Germinal center (tissue), 1 donor: ENCODE data around the gene COL17A1.

Experiments used
- DNase-seq: peaks from one replicate; pipeline ENCODE4 v3.0.0; 2012; ENCODE audit warnings: mixed read lengths, low spot score

COL17A1 gene

DNA sequence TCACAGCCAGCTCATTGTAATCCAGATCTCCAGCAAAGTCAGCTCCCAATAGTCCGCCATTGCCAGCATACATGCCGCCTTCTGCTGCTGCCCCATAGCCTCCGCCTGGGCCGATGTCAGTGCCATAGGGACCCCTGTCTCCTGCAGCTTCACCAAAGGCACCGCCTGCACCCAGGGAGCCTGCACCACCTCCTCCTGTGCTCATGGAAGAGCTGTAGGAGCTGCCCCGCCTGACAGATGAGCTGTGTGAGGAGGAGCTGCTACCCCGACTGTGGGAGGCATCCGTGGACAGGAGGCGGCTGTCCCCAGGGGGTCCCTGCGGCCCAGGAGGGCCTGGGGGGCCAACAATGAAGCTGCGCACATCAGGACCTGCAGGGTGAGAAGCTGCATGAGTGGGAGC is 51.7 kb downstream of the COL17A1 start:
- DNase-seq: no peak

DNA sequence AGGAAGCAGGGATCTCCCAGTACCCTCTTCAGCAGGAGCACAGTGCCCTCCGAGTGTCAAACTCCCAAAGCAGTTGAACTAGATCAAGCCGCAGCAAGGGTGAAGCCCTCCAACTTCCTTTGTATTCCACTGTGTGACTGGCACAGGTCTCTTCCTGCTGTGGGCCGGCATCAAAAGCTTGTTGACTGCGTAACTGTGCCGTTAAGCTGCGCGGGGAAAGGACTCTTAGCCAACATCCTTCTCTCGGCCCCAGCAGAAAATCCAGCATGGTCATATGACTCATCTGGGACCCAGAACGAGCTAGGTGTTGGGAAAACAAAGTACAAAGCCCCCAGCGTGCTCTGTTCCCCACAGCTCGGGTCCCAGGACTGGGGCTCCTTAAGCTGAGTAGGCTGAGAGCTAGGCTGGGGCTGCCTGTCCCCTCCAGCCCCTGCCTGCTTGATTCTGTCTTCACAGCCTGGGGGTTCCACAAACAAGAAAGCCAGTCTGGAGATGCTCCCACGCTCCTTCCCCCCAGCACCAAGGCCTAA is 52.2 kb downstream of the COL17A1 start:
- DNase-seq: no peak

GRCh38 chr10:104032144-104032775 is 53.4 kb downstream of the COL17A1 start:
- DNase-seq: no peak

DNA sequence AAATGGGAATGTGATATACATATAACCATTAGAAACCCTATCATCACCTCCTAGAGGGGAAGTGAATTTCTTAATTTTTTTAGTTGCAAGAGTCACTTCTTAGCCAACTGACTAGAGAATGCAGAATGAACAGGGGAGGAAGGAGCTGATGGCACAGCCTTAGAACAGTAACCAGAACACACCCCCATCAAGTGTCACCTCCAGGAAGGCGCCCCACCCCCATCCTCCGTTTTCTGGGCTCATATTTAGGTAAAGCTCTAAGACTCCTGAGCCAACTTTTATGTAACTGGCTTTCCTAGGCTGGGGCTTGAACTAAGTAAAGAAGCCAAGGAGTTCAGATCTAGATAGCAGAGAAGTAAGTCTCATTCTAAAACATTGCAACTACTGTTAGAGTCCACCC is 54.0 kb downstream of the COL17A1 start:
- DNase-seq: no peak

DNA sequence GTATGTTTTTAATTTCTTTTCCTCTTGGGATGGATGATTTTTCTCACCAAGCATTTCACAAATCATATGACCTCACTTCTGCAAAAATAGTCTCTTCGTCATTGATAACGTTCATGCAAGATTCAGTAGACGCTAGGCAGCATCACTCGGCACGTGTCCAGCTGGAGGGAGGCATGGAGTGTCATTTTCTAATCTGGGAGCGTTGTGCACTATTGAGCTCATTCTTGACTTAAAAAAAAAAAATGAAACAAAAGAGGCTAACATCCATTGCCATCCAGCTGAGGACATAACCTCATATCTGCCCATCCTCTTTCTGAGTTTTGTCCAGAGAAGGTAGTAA is 56.2 kb downstream of the COL17A1 start:
- no peak for DNase-seq

- no peak for DNase-seq
These were observed 56.7 kb downstream of the COL17A1 start for GRCh38 chr10:104028823-104029520.

- DNase-seq: no peak
These were observed 57.5 kb downstream of the COL17A1 start for GRCh38 chr10:104028146-104028545.

DNA sequence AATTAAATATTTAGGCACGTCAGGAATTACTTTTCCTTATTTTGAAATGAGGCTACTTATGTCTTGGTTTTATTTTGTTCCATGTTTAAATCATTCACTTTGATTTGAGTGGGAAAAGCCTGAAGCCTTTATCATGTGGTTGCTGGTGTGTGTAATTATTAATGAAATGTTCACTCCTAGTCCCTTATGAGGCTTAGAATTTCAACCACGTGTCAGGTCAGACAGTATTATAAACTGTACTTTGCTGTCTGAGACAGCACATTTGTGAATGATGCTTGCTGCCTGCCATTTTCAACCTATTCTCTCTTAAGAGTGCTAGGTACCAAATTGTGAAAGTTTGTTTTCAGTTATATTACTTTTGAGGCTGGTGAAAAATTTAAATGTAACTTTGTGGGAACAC is 58.9 kb downstream of the COL17A1 start:
- no peak for DNase-seq

DNA sequence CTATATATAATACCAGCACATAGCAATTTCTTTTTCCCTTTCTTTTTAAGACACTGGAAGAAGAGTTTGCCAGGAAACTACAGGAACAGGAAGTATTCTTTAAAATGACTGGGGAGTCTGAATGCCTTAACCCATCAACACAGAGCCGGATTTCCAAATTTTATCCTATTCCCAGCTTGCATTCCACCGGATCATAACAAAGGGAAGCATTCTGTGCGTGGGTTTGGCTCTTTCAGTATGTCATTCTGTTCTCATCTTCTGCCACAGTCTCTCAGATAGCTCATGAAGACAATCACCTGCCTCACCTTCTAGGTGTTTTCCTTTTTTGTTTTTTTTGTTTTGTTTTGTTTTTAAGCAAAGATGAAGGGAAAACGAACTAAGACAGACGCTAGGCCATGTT is 60.2 kb downstream of the COL17A1 start:
- DNase-seq: no peak

DNA sequence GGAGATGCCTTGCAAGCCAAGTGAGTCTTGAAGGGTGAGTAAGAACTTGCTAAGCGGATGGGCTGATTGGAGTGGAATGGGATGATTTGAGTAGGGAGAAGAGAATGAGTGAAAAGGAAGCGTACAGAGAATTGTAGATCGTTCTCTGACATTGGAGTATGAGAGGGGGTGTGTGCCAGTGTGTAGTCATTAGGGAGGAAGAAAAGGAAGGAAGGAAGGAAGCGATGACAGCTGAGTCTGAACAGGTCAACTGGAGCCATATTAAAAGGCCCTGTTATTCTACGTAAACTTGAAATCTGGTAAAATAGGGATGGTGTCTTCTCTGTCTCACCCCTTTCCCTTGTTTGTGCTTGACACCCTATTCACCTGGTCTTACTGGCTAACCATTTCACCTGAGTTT is 63.7 kb downstream of the COL17A1 start:
- DNase-seq: no peak

GRCh38 chr10:104021246-104021645 is 64.4 kb downstream of the COL17A1 start:
- no peak for DNase-seq

GRCh38 chr10:104020020-104020419 is 65.7 kb downstream of the COL17A1 start:
- no peak for DNase-seq

DNA sequence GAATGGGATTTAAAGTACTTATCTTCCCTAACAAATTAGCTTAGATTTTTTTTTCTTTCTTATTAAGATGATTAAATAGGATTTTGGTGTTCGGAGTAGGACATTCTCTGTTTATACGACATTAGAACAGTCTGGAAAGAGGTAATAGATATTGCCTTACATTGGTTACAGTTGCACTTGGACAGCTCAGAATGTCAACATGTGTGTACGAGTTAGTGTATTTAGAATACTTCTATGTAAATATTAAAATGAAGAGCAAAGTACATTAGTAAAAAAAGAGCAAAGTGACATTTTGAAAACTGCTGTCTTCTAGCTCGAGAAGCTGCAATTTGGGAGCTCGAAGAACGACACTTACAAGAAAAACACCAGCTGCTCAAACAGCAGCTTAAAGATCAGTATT is 67.2 kb downstream of the COL17A1 start:
- no peak for DNase-seq

- DNase-seq: no peak
These were observed 69.0 kb downstream of the COL17A1 start for GRCh38 chr10:104016661-104017060.

DNA sequence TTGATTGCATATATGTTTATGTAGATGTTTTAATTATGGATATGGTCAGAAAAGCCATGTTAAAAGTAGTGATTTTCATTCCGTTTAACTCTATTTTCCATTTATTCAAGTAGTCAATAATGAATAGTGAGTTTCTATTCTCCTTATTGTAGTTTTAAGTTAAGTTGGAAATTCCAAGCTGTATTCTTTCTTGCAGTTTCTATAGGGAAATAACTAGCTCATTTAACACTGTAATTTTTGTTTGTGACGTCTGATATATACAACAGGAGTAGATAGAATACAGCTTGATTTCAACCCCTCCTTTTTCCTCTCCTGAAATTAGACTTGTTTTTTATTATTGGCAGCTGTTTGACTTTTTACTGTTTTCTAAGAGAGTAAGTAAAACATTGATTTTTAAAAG is 71.5 kb downstream of the COL17A1 start:
- no peak for DNase-seq

- no peak for DNase-seq
These were observed 72.2 kb downstream of the COL17A1 start for GRCh38 chr10:104013489-104013888.

DNA sequence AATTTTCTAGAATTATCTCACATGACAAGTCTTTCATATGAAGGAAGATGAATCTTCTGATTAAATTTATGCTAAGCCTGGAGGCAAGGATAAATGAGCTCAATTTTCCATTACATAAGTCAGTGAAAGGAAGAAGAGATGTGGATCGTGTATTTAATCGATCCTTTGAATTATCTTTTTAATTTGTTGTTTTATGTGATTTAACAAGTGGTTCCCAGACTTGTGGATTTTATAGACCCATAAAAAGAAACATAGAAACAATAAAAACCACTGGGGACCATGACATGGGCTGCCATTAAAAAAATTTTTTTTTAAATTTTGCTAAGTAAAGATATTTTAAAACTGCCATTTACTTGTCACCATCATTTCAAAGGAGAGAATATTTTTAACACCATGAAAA is 73.8 kb downstream of the COL17A1 start:
- no peak for DNase-seq

DNA sequence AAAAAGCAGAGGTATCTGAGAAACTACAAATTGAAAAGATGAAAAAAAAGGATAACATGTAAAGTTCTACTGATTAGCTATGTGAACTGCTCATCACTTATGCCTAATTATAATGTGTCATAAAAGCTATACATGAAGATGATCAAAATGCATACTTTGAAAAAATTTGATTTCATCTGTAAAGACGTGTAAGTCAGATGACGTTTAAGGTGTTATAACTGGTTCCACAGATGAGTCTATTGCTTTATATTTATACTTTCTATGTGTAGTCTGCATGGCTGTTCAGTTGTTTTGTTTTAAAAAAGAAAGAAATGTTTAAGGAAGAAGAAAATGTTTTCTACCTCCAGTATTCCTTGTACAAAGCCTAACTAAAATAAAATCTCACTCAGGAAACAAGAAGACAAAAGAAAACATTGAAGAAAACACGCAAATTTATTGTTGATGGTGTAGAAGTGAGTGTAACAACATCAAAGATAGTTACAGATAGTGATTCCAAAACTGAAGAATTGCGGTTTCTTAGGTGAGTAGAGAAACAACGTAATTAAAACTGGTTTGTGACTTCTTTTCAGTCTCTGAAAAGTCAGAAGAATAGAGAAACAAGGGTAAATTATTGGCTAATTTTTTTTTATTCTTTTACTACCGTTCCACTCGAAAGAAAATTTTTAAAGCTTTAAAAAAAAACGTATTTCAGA is 80.4 kb downstream of the COL17A1 start:
- DNase-seq: no peak

- no peak for DNase-seq
These were observed 82.8 kb downstream of the COL17A1 start for GRCh38 chr10:104002911-104003310.

DNA sequence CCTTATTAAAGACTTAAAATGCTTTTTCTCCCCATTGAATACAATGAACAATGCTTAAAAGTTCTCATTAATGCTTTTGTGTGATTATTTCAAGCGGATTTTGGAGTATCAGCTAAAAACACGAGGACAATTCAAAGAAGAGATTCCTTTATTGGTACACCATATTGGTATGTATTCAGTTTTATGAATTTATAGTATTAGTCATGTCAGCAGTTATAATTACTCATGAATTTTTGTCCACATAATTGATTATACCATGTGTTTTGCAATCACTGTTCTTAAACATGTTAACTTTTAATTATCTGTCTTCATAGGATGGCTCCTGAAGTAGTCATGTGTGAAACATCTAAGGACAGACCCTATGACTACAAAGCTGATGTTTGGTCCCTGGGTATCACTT is 86.9 kb downstream of the COL17A1 start:
- DNase-seq: no peak

DNA sequence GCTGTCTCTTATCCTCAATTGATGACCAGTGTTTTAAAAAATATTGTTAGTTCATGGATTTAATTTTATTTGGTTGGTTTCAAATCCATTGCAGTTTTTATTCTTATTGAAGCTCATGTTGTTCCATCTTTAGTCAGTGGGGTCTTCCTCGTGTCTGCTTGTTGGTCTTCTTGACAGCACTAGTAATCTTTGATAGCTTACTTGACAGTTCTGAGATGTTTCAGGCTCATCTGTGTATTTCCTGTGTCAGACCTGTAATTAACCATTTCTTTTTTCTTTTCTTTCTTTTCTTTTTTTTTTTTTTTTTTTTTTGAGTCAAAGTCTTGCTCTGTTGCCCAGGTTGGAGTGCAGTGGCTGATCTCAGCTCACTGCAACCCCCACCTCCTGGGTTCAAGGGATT is 90.5 kb downstream of the COL17A1 start:
- DNase-seq: no peak

GRCh38 chr10:103991393-103992128 is 94.1 kb downstream of the COL17A1 start:
- DNase-seq: no peak

DNA sequence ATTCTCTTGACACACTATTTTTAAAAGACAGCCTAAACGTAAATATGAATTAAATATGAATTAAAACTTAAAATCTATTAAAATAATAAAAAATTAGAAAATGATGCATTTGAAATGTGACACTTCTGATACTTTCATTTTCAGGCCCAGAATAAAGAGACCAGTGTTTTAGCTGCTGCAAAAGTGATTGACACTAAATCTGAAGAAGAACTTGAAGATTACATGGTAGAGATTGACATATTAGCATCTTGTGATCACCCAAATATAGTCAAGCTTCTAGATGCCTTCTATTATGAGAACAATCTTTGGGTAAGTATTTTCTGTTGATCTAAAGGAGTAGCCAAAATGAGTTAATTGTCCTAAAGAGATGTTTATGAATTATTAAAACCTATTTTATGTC is 95.1 kb downstream of the COL17A1 start:
- DNase-seq: no peak
